Type B pancreatic cell (in vitro differentiated cells): ENCODE results near the gene WDR74. TPM values are rescaled to one million over a fixed set of nuclear protein-coding genes. Genes with fewer than 3 reads are reported as not detected.
A peak's percentile ranks its signal among the peaks of the same experiment; 100 is the strongest.
"Not testable (repeated sequence)": the region's sequence is repeated elsewhere in the genome, so short reads cannot be mapped to it uniquely, and the experiment has no call there.

Source experiments
- DNase-seq: peaks from one replicate; pipeline ENCODE4 v3.0.0; 2021; ENCODE audit warnings: mixed read lengths; ENCODE audit not compliant: unreplicated experiment; ENCODE audit errors: extremely low spot score
- H3K27ac Mint-ChIP-seq: 2 replicates; pipeline ENCODE4 v1.8.0; 2021; ENCODE audit warnings: mild to moderate bottlenecking, mixed read lengths
- H3K27me3 Mint-ChIP-seq: 2 replicates; pipeline ENCODE4 v1.8.0; 2021; ENCODE audit warnings: mixed read lengths
- H3K36me3 Mint-ChIP-seq: 2 replicates; pipeline ENCODE4 v1.8.0; 2021; ENCODE audit warnings: mixed read lengths
- H3K4me1 Mint-ChIP-seq: one replicate; pipeline ENCODE4 v1.8.0; 2021; ENCODE audit warnings: mixed read lengths; ENCODE audit not compliant: unreplicated experiment
- H3K4me3 Mint-ChIP-seq: 2 replicates; pipeline ENCODE4 v1.8.0; 2021; ENCODE audit warnings: mild to moderate bottlenecking, mixed read lengths
- H3K9me3 Mint-ChIP-seq: 2 replicates; pipeline ENCODE4 v1.8.0; 2021; ENCODE audit warnings: mixed read lengths
- total RNA-seq: library from RNA; stranded (reverse); gene quantifications from 2 replicates; pipeline ENCODE4 v1.2.1, GENCODE V29; 2021; ENCODE audit warnings: low replicate concordance
- TF ChIP-seq, protein P1 (sequence below): fragments of 200-600 bp; sonication (generic); conservative IDR thresholded peaks from 2 replicates; pipeline ENCODE4 v1.5.0; 2021; ENCODE audit warnings: antibody characterized with exemption, mild to moderate bottlenecking

WDR74 gene
- total RNA-seq, 1 donor from 2014 or later = 58.3 TPM

DNA sequence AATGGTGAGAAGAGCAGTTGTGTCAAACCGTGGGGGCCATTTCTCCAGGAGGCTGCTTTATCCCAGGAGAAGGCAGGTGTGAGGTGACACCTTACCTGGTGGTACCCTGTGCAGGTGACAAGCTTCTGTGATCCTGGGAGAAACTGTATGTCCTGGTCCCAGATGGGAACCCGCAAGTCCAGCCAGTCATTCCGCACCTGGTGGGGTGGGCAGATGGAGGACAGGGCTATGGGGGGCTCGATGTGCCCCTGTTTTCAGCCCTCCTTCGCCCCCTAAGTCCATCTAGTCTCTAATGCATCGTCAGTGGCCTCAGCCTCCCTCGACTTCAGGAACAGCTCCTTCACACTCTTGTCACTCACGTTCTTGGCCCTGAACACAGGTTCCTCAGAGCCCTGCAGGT lies 4.1 kb downstream of the WDR74 start:
- no peaks in the 10 kb centered on the region for H3K9me3 Mint-ChIP-seq
- TF ChIP-seq, protein P1, sequence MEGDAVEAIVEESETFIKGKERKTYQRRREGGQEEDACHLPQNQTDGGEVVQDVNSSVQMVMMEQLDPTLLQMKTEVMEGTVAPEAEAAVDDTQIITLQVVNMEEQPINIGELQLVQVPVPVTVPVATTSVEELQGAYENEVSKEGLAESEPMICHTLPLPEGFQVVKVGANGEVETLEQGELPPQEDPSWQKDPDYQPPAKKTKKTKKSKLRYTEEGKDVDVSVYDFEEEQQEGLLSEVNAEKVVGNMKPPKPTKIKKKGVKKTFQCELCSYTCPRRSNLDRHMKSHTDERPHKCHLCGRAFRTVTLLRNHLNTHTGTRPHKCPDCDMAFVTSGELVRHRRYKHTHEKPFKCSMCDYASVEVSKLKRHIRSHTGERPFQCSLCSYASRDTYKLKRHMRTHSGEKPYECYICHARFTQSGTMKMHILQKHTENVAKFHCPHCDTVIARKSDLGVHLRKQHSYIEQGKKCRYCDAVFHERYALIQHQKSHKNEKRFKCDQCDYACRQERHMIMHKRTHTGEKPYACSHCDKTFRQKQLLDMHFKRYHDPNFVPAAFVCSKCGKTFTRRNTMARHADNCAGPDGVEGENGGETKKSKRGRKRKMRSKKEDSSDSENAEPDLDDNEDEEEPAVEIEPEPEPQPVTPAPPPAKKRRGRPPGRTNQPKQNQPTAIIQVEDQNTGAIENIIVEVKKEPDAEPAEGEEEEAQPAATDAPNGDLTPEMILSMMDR = no peak
- H3K4me3 Mint-ChIP-seq = peak overlapping the region; percentile 31
- H3K27ac Mint-ChIP-seq = no peak overlapping the region
- no peaks in the 10 kb centered on the region for H3K27me3 Mint-ChIP-seq
- peaks cover 13% of the 10 kb centered on the region for H3K36me3 Mint-ChIP-seq
- peaks cover 20% of the 10 kb centered on the region for H3K4me1 Mint-ChIP-seq
- no peak for DNase-seq

DNA sequence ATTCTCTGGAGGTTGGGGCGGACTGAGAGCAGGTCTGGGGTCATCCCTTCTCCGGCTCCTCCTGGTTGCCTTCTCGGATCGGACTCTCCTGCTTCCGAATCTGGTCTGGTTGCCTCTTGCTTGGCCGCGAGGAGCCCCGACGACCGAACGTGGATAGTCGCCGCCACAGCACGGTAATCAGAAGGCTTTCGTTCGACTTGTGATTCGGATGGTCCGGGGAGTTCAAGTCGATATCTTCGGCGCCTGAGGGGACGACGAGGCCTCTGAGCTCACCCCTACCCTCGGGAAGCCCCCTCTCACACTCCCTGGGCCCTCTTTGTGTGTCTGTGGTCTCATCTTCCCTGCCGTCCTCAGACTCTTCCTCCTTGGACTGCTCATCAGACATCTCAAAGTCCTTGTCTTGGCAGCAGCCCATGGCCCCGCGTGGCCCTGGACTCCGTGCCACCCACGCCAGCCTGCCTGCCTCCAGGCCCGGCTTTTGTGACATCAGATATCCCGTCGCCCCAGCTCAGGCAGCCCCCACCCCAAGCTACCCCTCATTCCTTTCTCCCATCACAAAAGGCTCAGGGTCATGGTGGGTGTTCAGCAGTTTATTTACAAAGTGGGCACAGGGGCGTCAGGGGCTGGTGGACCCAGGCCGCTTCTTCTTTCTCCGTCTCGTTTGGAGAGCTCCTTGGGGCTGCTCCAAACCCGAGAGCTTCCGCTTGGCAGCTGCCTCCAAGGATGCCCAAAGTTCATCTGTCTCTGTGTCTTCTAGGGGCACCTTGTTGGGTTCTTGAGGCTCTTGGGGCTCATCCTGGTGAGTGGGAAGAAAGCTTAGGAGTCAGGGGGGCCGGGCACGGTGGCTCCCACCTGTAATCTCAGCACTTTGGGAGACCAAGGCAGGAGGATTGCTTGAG lies 6.8 kb downstream of the WDR74 start, which contains the start of gene TEX54:
TSS of gene TEX54 (minus strand) at position 506 of the 899 bp plus-strand sequence.
- H3K27me3 Mint-ChIP-seq = no peaks in the 10 kb centered on the region
- TF ChIP-seq, protein P1 = no peak
- no peak for DNase-seq
- H3K4me3 Mint-ChIP-seq = peak within 1 kb of the TSS; percentile 99
- peak within 1 kb of the TSS; percentile 100 for H3K27ac Mint-ChIP-seq
- peaks cover 10% of the 10 kb centered on the region for H3K4me1 Mint-ChIP-seq
- peaks cover 16% of the 10 kb centered on the region for H3K36me3 Mint-ChIP-seq
- H3K9me3 Mint-ChIP-seq = no peaks in the 10 kb centered on the region

- peak within 1 kb of the TSS; percentile 100 for H3K27ac Mint-ChIP-seq
- H3K9me3 Mint-ChIP-seq = no peaks in the 10 kb centered on the region
- peak; percentile 99 for DNase-seq
- H3K27me3 Mint-ChIP-seq = no peaks in the 10 kb centered on the region
- H3K4me1 Mint-ChIP-seq = peaks cover 10% of the 10 kb centered on the region
- TF ChIP-seq, protein P1 = no peak
- H3K4me3 Mint-ChIP-seq = peak within 1 kb of the TSS; percentile 99
- peaks cover 19% of the 10 kb centered on the region for H3K36me3 Mint-ChIP-seq
Observed at GRCh38 chr11:62831520-62832335, 7.7 kb downstream of the WDR74 start, which contains the start of gene STX5. Gene STX5 (minus strand): TSS chr11:62832051. CDS start chr11:62831243, 808 bp downstream.

DNA sequence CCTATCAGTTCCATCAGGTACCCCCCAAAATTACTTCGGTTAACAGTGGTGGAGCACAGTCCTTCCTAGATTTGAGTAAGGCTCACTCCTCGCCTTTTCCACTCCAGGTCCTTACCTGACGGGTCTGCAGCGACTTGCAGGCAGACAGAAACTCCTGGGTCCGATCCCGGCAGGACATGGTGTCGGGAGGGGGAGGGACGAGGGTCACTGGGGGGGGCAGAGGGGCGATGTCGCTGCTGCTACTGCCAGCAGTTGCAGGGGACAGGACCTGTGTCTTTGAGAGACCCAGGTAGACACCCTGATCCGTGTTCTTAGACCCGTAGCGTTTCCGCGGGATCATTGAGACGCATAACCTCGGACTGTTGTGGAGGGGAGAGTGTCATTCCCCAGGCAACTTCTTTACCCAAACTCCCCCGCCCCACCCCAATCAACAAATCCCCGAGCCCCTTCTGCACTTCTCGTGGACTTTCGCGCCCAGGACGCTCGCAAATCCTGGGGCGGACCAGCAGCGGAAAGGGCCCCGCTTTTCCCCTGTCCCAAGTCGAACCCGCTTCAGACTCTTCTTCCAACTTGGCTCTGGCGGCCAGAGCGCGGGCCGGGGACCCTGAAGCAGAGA lies 8.4 kb downstream of the WDR74 start:
- no peaks in the 10 kb centered on the region for H3K9me3 Mint-ChIP-seq
- peaks cover 19% of the 10 kb centered on the region for H3K36me3 Mint-ChIP-seq
- H3K27me3 Mint-ChIP-seq = no peaks in the 10 kb centered on the region
- TF ChIP-seq, protein P1 = no peak
- peak overlapping the region; percentile 100 for H3K27ac Mint-ChIP-seq
- DNase-seq = peak; percentile 73
- H3K4me1 Mint-ChIP-seq = peaks cover 10% of the 10 kb centered on the region
- H3K4me3 Mint-ChIP-seq = peak overlapping the region; percentile 99

DNA sequence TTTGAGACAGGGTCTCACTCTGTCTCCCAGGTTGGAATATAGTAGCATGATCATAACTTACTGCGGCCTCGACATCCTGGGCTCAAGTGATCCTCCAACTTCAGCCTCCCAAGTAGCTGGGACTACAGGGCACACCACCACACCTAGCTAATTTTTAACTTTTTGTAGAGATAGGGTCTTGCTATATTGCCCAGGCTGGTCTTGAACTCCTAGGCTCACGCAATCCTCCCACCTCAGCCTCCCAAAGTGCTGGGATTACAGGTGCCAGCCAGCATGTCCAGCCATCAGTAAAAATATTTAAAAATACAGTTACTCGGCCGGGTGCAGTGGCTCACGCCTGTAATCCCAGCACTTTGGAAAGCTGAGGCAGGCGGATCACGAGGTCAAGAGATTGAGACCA lies 11.3 kb downstream of the WDR74 start:
- not testable (repeated sequence) for H3K9me3 Mint-ChIP-seq, H3K4me3 Mint-ChIP-seq, H3K27ac Mint-ChIP-seq, H3K27me3 Mint-ChIP-seq, DNase-seq
- Mint-ChIP-seq H3K36me3 (peaks cover 30% of the 10 kb centered on the region), H3K4me1 (peaks cover 10% of the 10 kb centered on the region)
